Cardiac fibroblast (primary cell): ENCODE measurements around the gene SCYGR8.

Source experiments
- DNase-seq, 2 donors: peaks; one replicate each; pipeline versions ENCODE4 v3.0.0 to v3.0.0-alpha.2; 2010; ENCODE audit warnings: low read depth in 2 of 2
- H3K4me3 ChIP-seq, 2 donors: replicated peaks in 1 of 2; 1 replicate in 1 of 2; 2 replicates in 1 of 2; pipeline ENCODE4 v1.5.1; 2011; ENCODE audit warnings: low read depth in 2 of 2, low read length in 2 of 2, mild to moderate bottlenecking in 2 of 2, moderate library complexity in 1 of 2
- CTCF ChIP-seq: IDR thresholded peaks from one replicate; pipeline ENCODE4 v1.5.1; 2011; ENCODE audit warnings: low read depth, mild to moderate bottlenecking, low read length, inconsistent platforms

Gene SCYGR8

GRCh38 chr2:227745594-227745993 is at the start of gene SCYGR8:
Gene SCYGR8, plus strand, starts transcription at chr2:227745894. Its CDS starts 0 bp downstream, at chr2:227745894.
- TF ChIP-seq CTCF: no peak
- no peak for DNase-seq
- H3K4me3 ChIP-seq: no peak within 1 kb of the TSS

- peak in 1 of 2 donors; percentile 23 for DNase-seq
- no peak for TF ChIP-seq CTCF
- no peak overlapping the region for H3K4me3 ChIP-seq
Observed at GRCh38 chr2:227696990-227697679, 48.6 kb upstream of the SCYGR8 start.

GRCh38 chr2:227701556-227701955 is 44.1 kb upstream of the SCYGR8 start:
- no peak overlapping the region for H3K4me3 ChIP-seq
- DNase-seq: no peak
- TF ChIP-seq CTCF: no peak

- no peak for TF ChIP-seq CTCF
- DNase-seq: peak; percentile 42 to 51
- no peak overlapping the region for H3K4me3 ChIP-seq
Observed at GRCh38 chr2:227703280-227703732, 42.4 kb upstream of the SCYGR8 start.

GRCh38 chr2:227703961-227704360 is 41.7 kb upstream of the SCYGR8 start:
- no peak for TF ChIP-seq CTCF
- H3K4me3 ChIP-seq: no peak overlapping the region
- DNase-seq: peak; percentile 31 to 57

GRCh38 chr2:227706859-227707258 is 38.8 kb upstream of the SCYGR8 start:
- DNase-seq: no peak
- H3K4me3 ChIP-seq: no peak overlapping the region
- no peak for TF ChIP-seq CTCF

- DNase-seq: no peak
- no peak for TF ChIP-seq CTCF
- H3K4me3 ChIP-seq: no peak overlapping the region
Observed at GRCh38 chr2:227707390-227707789, 38.3 kb upstream of the SCYGR8 start.
